Kidney (tissue), 14 donors: Measurements from ENCODE around the gene FAF2. TPM values are rescaled to one million over a fixed set of nuclear protein-coding genes. Genes with fewer than 3 reads are reported as not detected.
"Not testable (repeated sequence)": the region's sequence is repeated elsewhere in the genome, so short reads cannot be mapped to it uniquely, and the experiment has no call there.

Experiments
- DNase-seq, 5 donors: peaks; one replicate each; pipeline ENCODE4 v3.0.0-alpha.2; 2013 to 2020
- FAIRE-seq: peaks from 2 replicates; lab custom pipeline; 2012; peaks lifted over from hg19 to GRCh38; lab: Jason Lieb, UNC
- H3K27ac ChIP-seq, 2 donors: one replicate each; pipeline ENCODE4 v1.7.0; 2013; ENCODE audit warnings: low read depth in 2 of 2, low read length in 2 of 2, inconsistent platforms in 1 of 2
- H3K27me3 ChIP-seq: one replicate; pipeline ENCODE4 v1.7.1; 2013; ENCODE audit warnings: low read length, inconsistent platforms; ENCODE audit not compliant: control insufficient read depth, insufficient read depth
- H3K36me3 ChIP-seq, 3 donors: one replicate each; pipeline versions ENCODE4 v1.7.0 to v1.7.1; 2013; ENCODE audit warnings: low read length in 3 of 3, control low read depth in 1 of 3, inconsistent platforms in 1 of 3; ENCODE audit not compliant: insufficient read depth in 3 of 3, control insufficient read depth in 2 of 3
- H3K4me1 ChIP-seq, 3 donors: one replicate each; pipeline versions ENCODE4 v1.7.0 to v1.7.1; 2013; ENCODE audit warnings: low read length in 3 of 3, inconsistent platforms in 1 of 3, low read depth in 1 of 3; ENCODE audit not compliant: control insufficient read depth in 2 of 3, insufficient read depth in 2 of 3
- H3K4me3 ChIP-seq, 3 donors: one replicate each; pipeline versions ENCODE4 v1.7.0 to v1.8.1; 2013; ENCODE audit warnings: low read length in 3 of 3, control low read depth in 1 of 3, inconsistent platforms in 1 of 3
- H3K9ac ChIP-seq, 3 donors: one replicate each; pipeline versions ENCODE4 v1.7.0 to v1.7.1; 2013; ENCODE audit warnings: low read length in 3 of 3, control low read depth in 1 of 3, inconsistent platforms in 1 of 3
- H3K9me3 ChIP-seq, 3 donors: one replicate each; pipeline versions ENCODE4 v1.7.0 to v1.7.1; 2013; ENCODE audit warnings: low read length in 3 of 3, control low read depth in 1 of 3, inconsistent platforms in 1 of 3; ENCODE audit not compliant: control insufficient read depth in 2 of 3, insufficient read depth in 1 of 3
- intact Hi-C: fragments of 100-400 bp; cut with DNase I; formaldehyde crosslinking; loops from one replicate; pipeline ENCODE4 v1.11.1; 2022
- polyA plus RNA-seq: library from polyadenylated mRNA; stranded (reverse); fragments of 350-450 nt; fragmentation: Illumina TruSeq; extraction: RNeasy Lipid Tissue Mini Kit (QIAGEN cat#74804); gene quantifications from one replicate; pipeline ENCODE4 v1.2.3, GENCODE V29; 2014; ENCODE audit warnings: low read depth, low replicate concordance; ENCODE audit not compliant: insufficient read depth
- total RNA-seq: library from RNA; stranded (reverse); fragmentation: NEBNext Ultra II Directional; extraction: Animal tissue kit (Norgen Biotek cat#: 25700); gene quantifications from one replicate; pipeline ENCODE4 v1.2.1, GENCODE V29; 2021
- TF ChIP-seq, protein P1 (sequence below): IDR thresholded peaks from 3 replicates; pipeline ENCODE4 v1.5.1; 2012; ENCODE audit warnings: mild to moderate bottlenecking, moderate library complexity, borderline replicate concordance; ENCODE audit not compliant: insufficient read depth; ENCODE audit errors: extremely low read depth
- donor health status: control.
- donor health status: control.
- donor health status: control.
- donor health status: control.
- donor health status: control.
- donor health status: DM: yes; HTN: yes; CAD: no.
- donor health status: Normal renal cell carcinoma (clear cell type).

The FAF2 gene
- total and polyA plus RNA-seq, 2 donors from 2014 or later = 11.1 to 31.7 TPM

DNA sequence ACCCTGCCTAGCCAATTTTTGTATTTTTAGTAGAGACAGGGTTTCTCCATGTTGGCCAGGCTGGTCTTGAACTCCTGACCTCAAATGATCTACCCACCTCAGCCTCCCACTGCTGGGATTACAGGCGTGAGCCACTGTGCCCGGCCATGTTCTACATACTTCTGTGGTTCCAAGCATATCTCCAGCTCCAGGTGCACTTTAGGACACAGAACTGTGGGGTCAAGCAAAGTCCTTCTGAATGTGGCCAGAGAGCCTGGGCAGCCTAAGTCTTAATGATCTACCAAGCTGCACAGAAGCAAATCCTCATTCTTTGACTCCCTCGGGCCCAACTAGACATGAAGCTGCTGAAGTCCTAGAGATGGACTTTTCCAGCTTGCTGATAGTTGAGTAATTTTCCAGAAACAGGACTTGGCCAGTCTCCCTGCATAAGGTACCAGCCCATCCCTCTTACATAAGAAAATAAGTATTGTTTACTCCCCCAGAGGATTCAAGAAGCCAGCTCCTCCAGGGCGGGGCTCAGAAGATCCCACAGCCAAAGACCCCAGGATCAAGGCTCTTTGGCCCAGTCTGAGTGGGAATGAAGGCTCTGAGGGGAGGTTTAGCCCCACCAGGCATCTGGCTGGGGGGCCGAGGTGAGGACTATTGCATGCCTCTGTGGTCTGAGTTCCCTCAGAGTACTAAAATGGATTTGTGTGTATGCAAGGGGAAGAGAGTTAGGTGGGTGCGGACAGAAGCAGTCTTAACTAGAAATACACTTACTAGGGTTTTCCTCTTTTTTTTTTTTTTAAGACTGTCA is 40.5 kb upstream of the FAF2 start:
- Histone ChIP-seq H3K27me3 (no peaks in the 10 kb centered on the region), H3K4me3 (no peak overlapping the region), H3K27ac (peak overlapping the region in 1 of 2 donors; percentile 7), H3K4me1 (no peaks in the 10 kb centered on the region), H3K9ac (no peak overlapping the region), H3K36me3 (peaks cover 0 to 8% (median 0%) of the 10 kb centered on the region in 3 donors), H3K9me3 (no peaks in the 10 kb centered on the region)
- TF ChIP-seq, protein P1, sequence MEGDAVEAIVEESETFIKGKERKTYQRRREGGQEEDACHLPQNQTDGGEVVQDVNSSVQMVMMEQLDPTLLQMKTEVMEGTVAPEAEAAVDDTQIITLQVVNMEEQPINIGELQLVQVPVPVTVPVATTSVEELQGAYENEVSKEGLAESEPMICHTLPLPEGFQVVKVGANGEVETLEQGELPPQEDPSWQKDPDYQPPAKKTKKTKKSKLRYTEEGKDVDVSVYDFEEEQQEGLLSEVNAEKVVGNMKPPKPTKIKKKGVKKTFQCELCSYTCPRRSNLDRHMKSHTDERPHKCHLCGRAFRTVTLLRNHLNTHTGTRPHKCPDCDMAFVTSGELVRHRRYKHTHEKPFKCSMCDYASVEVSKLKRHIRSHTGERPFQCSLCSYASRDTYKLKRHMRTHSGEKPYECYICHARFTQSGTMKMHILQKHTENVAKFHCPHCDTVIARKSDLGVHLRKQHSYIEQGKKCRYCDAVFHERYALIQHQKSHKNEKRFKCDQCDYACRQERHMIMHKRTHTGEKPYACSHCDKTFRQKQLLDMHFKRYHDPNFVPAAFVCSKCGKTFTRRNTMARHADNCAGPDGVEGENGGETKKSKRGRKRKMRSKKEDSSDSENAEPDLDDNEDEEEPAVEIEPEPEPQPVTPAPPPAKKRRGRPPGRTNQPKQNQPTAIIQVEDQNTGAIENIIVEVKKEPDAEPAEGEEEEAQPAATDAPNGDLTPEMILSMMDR = no peak
- FAIRE-seq = no peak
- no peak for DNase-seq
- intact Hi-C loops = no loop called here

DNA sequence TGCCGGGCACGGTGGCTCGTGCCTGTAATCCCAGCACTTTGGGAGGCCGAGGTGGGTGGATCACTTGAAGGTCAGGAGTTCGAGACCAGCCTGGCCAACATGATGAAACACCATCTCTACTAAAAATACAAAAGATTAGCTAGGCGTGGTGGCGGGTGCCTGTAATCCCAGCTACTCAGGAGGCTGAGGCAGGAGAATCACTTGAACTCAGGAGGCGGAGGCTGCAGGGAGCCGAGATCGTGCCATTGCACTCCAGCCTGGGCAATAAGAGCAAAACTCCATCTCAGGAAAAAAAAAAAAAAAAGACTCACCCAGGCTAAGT is 40.0 kb upstream of the FAF2 start:
- H3K9me3 ChIP-seq, H3K27ac ChIP-seq, H3K4me3 ChIP-seq, H3K4me1 ChIP-seq, FAIRE-seq, H3K9ac ChIP-seq, DNase-seq, intact Hi-C loops, H3K36me3 ChIP-seq, H3K27me3 ChIP-seq: not testable (repeated sequence)

DNA sequence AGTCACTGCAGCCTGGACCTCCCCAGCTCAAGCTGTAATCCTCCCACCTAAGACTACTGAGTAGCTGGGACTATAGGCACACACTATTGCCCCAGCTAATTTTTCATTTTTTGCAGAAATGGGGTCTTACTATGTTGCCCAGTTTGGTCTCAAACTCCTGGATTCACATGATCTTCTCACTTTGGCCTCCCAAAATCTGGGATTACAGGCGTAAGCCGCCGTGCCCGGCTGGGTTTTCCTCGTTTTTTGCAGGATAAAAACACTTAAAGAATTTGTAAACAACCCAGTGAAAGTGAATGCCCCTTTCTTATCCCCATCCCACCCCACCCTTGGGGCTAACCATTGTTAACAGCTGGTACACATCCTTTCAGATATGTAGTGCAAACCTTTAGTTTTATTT is 39.6 kb upstream of the FAF2 start:
- Histone ChIP-seq H3K27me3 (no peaks in the 10 kb centered on the region), H3K27ac (no peak overlapping the region), H3K36me3 (peaks cover 0 to 8% (median 0%) of the 10 kb centered on the region in 3 donors), H3K4me3 (no peak overlapping the region), H3K9ac (no peak overlapping the region), H3K4me1 (no peaks in the 10 kb centered on the region), H3K9me3 (no peaks in the 10 kb centered on the region)
- intact Hi-C loops = no loop called here
- no peak for FAIRE-seq
- no peak for DNase-seq
- TF ChIP-seq, protein P1 = no peak

DNA sequence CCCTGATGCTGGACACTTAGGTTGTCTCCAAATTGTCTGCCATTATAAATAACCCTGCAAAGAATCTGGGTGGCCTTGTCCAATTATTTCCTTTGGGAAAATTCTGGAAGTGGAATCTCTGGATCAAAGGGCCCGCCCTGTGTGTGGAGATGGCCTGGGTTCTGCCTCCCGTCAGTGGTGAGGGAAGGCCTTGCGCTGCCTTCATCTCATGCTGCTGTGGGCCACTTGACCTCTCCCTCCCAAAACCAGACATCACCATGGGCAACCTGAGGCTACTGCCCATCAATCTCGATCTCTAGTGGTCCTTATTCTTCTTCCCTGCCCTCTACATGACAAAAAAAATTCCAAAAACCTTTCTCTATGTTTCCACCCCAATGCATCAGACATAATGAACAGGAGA is 38.4 kb upstream of the FAF2 start:
- no peak overlapping the region for H3K4me3 ChIP-seq
- no peaks in the 10 kb centered on the region for H3K4me1 ChIP-seq
- H3K36me3 ChIP-seq = peaks cover 0 to 8% (median 0%) of the 10 kb centered on the region in 3 donors
- TF ChIP-seq, protein P1 = no peak
- H3K9ac ChIP-seq = no peak overlapping the region
- no peaks in the 10 kb centered on the region for H3K27me3 ChIP-seq
- no peak for DNase-seq
- no peaks in the 10 kb centered on the region for H3K9me3 ChIP-seq
- intact Hi-C loops = no loop called here
- no peak overlapping the region for H3K27ac ChIP-seq
- FAIRE-seq = no peak
